ENCODE data around the gene C6orf132. TPM values are rescaled to one million over a fixed set of nuclear protein-coding genes. Genes with fewer than 3 reads are reported as not detected.

Gene C6orf132
- total and polyA plus RNA-seq, 12 donors = 0.09 to 4.7 (median 1.4) TPM

- Histone ChIP-seq H3K4me1 (replicated peaks in 1 of 2) (no peaks in the 10 kb centered on the region), H3K27me3 (no peaks in the 10 kb centered on the region), H3K27ac (no peak overlapping the region), H3K4me3 (no peak overlapping the region), H3K9me3 (replicated peaks in 1 of 3) (no peaks in the 10 kb centered on the region), H3K36me3 (replicated peaks in 1 of 2) (no peaks in the 10 kb centered on the region)
- intact Hi-C loops (cut with DNase I) = no loop called here
- no peak for TF ChIP-seq POLR2A (IDR thresholded peaks at IDR 0.05)
- TF ChIP-seq CTCF (IDR thresholded peaks at IDR 0.05) = no peak
- no peak for DNase-seq
- WGBS, 4 donors = 79 to 90% (median 83%) methylated on average over 5 to 9 of the region's 9 CpGs
These were observed 18.1 kb downstream of the C6orf132 start for GRCh38 chr6:42124223-42124836.

GRCh38 chr6:42123379-42124103 is 18.9 kb downstream of the C6orf132 start:
- intact Hi-C loops (cut with DNase I) = no loop called here
- 71 to 94% (median 89%) methylated on average over 9 to 11 of the region's 11 CpGs for WGBS, 4 donors

GRCh38 chr6:42120895-42121865 is 21.2 kb downstream of the C6orf132 start:
- DNase-seq = no peak
- no peaks in the 10 kb centered on the region for H3K27me3 ChIP-seq
- peaks cover 0 to 5% of the 10 kb centered on the region in 2 donors for H3K4me1 ChIP-seq (replicated peaks in 1 of 2)
- intact Hi-C loops (cut with DNase I) = no loop called here
- no peak overlapping the region for H3K4me3 ChIP-seq
- H3K27ac ChIP-seq = no peak overlapping the region
- no peaks in the 10 kb centered on the region for H3K36me3 ChIP-seq (replicated peaks in 1 of 2)
- TF ChIP-seq POLR2A (IDR thresholded peaks at IDR 0.05) (no peak), CTCF (IDR thresholded peaks at IDR 0.05) (no peak)
- 82 to 98% (median 88%) methylated on average over 5 to 8 of the region's 8 CpGs for WGBS, 4 donors
- no peaks in the 10 kb centered on the region for H3K9me3 ChIP-seq (replicated peaks in 1 of 3)

More at GRCh38 chr6:42123379-42124103, 18.9 kb downstream of the C6orf132 start:
- no peak overlapping the region for H3K27ac ChIP-seq
- no peaks in the 10 kb centered on the region for H3K36me3 ChIP-seq (replicated peaks in 1 of 2)
- no peak overlapping the region for H3K4me3 ChIP-seq
- H3K4me1 ChIP-seq (replicated peaks in 1 of 2) = no peaks in the 10 kb centered on the region
- no peak for DNase-seq
- H3K27me3 ChIP-seq = no peaks in the 10 kb centered on the region
- TF ChIP-seq POLR2A (IDR thresholded peaks at IDR 0.05) (no peak), CTCF (IDR thresholded peaks at IDR 0.05) (no peak)
- no peaks in the 10 kb centered on the region for H3K9me3 ChIP-seq (replicated peaks in 1 of 3)

Measured in adrenal gland (tissue), 12 donors.